ENCODE measurements around the gene TK2.

DNA sequence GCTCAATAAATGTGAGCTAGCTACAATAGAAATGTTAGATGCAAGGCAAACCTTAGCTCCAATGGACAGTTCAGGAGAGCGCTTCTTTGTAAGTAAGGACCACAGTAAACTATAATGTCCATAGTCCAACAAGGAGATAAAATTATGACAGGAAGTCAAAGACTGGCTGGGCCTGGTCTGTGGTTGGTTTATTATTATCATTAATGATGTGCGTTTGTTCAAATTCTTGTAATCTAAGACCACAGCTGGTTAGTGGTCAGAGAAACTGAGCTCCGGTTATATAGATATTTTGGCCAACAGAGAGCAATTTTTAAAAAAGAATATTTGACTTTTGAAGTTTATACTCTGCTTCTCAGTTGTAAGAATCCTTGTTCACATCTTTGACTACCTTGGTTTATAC is 24.6 kb upstream of the TK2 start:
- TF ChIP-seq TAF1 (IDR thresholded peaks at IDR 0.05; ENCODE audit: control insufficient read depth, extremely low read depth, insufficient read depth, low read length, severe bottlenecking) (no peak), HCFC1 (IDR thresholded peaks at IDR 0.05; ENCODE audit: low read depth, low read length) (no peak), MYC (IDR thresholded peaks at IDR 0.05; ENCODE audit: low read depth, low read length) (no peak), MYC (CRISPR knock-in tag; IDR thresholded peaks at IDR 0.05; ENCODE audit: borderline replicate concordance, low read depth) (no peak), SMAD1 (IDR thresholded peaks at IDR 0.05; ENCODE audit: low read depth, low read length, partially characterized antibody) (no peak)
- TF ChIP-seq, protein P1, sequence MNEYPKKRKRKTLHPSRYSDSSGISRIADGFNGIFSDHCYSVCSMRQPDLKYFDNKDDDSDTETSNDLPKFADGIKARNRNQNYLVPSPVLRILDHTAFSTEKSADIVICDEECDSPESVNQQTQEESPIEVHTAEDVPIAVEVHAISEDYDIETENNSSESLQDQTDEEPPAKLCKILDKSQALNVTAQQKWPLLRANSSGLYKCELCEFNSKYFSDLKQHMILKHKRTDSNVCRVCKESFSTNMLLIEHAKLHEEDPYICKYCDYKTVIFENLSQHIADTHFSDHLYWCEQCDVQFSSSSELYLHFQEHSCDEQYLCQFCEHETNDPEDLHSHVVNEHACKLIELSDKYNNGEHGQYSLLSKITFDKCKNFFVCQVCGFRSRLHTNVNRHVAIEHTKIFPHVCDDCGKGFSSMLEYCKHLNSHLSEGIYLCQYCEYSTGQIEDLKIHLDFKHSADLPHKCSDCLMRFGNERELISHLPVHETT (CRISPR knock-in tag; conservative IDR thresholded peaks at IDR 0.05 in 1 of 2, IDR thresholded peaks at IDR 0.05 in 1 of 2): no peak
- TF ChIP-seq, protein P2, sequence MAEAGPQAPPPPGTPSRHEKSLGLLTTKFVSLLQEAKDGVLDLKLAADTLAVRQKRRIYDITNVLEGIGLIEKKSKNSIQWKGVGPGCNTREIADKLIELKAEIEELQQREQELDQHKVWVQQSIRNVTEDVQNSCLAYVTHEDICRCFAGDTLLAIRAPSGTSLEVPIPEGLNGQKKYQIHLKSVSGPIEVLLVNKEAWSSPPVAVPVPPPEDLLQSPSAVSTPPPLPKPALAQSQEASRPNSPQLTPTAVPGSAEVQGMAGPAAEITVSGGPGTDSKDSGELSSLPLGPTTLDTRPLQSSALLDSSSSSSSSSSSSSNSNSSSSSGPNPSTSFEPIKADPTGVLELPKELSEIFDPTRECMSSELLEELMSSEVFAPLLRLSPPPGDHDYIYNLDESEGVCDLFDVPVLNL (CRISPR knock-in tag; IDR thresholded peaks at IDR 0.05; ENCODE audit: low read depth): no peak
- TF ChIP-seq, protein P3, sequence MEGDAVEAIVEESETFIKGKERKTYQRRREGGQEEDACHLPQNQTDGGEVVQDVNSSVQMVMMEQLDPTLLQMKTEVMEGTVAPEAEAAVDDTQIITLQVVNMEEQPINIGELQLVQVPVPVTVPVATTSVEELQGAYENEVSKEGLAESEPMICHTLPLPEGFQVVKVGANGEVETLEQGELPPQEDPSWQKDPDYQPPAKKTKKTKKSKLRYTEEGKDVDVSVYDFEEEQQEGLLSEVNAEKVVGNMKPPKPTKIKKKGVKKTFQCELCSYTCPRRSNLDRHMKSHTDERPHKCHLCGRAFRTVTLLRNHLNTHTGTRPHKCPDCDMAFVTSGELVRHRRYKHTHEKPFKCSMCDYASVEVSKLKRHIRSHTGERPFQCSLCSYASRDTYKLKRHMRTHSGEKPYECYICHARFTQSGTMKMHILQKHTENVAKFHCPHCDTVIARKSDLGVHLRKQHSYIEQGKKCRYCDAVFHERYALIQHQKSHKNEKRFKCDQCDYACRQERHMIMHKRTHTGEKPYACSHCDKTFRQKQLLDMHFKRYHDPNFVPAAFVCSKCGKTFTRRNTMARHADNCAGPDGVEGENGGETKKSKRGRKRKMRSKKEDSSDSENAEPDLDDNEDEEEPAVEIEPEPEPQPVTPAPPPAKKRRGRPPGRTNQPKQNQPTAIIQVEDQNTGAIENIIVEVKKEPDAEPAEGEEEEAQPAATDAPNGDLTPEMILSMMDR (IDR thresholded peaks at IDR 0.05 in 2 of 3, conservative IDR thresholded peaks at IDR 0.05 in 1 of 3; ENCODE audit: insufficient read depth in 2 of 3, low read depth in 1 of 3, low read length in 3 of 3): no peak
- TF ChIP-seq, protein P4, sequence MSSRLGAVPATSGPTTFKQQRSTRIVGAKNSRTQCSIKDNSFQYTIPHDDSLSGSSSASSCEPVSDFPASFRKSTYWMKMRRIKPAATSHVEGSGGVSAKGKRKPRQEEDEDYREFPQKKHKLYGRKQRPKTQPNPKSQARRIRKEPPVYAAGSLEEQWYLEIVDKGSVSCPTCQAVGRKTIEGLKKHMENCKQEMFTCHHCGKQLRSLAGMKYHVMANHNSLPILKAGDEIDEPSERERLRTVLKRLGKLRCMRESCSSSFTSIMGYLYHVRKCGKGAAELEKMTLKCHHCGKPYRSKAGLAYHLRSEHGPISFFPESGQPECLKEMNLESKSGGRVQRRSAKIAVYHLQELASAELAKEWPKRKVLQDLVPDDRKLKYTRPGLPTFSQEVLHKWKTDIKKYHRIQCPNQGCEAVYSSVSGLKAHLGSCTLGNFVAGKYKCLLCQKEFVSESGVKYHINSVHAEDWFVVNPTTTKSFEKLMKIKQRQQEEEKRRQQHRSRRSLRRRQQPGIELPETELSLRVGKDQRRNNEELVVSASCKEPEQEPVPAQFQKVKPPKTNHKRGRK (tag; IDR thresholded peaks at IDR 0.05): no peak
